Neural progenitor cell (in vitro differentiated cells): ENCODE results near the gene CORO6. TPM values are rescaled to one million over a fixed set of nuclear protein-coding genes. Genes with fewer than 3 reads are reported as not detected.

Experiments used
- DNase-seq: peaks from one replicate; pipeline ENCODE4 v3.0.0-alpha.2; 2016; ENCODE audit warnings: low spot score
- H2AFZ ChIP-seq: fragments of 200-600 bp; sonication (generic); replicated peaks from 2 replicates; pipeline ENCODE4 v1.6.1; 2016; ENCODE audit warnings: antibody characterized with exemption
- H3F3A ChIP-seq: fragments of 200-600 bp; sonication (generic); 2 replicates; pipeline ENCODE4 v1.6.1; 2016; ENCODE audit warnings: antibody characterized with exemption, low read depth
- H3K27ac ChIP-seq: fragments of 200-600 bp; sonication (generic); 2 replicates; pipeline ENCODE4 v1.5.1; 2016; ENCODE audit warnings: mild to moderate bottlenecking
- H3K27me3 ChIP-seq: fragments of 200-600 bp; sonication (generic); 2 replicates; pipeline ENCODE4 v1.6.1; 2016; ENCODE audit warnings: mild to moderate bottlenecking, moderate library complexity
- H3K36me3 ChIP-seq: fragments of 200-600 bp; sonication (generic); 2 replicates; pipeline ENCODE4 v1.5.1; 2016
- H3K4me1 ChIP-seq: fragments of 200-600 bp; sonication (generic); 2 replicates; pipeline ENCODE4 v1.6.1; 2016; ENCODE audit warnings: mixed run types
- H3K4me2 ChIP-seq: fragments of 200-600 bp; sonication (generic); 2 replicates; pipeline ENCODE4 v1.6.1; 2016
- H3K4me3 ChIP-seq: fragments of 200-600 bp; sonication (generic); 2 replicates; pipeline ENCODE4 v1.5.1; 2016
- H3K79me2 ChIP-seq: fragments of 200-600 bp; sonication (generic); 2 replicates; pipeline ENCODE4 v1.6.1; 2016; ENCODE audit warnings: low read depth
- H3K9ac ChIP-seq: fragments of 200-600 bp; sonication (generic); 2 replicates; pipeline ENCODE4 v1.6.1; 2016
- H3K9me3 ChIP-seq: fragments of 200-600 bp; sonication (generic); 2 replicates; pipeline ENCODE4 v1.5.1; 2016; ENCODE audit warnings: low read depth
- H4K20me1 ChIP-seq: fragments of 200-600 bp; sonication (generic); 2 replicates; pipeline ENCODE4 v1.6.1; 2016; ENCODE audit warnings: low read depth
- H3K27ac Mint-ChIP-seq: 3 replicates; pipeline ENCODE4 v1.8.0; 2021; ENCODE audit warnings: mixed read lengths
- H3K27me3 Mint-ChIP-seq: 2 replicates; pipeline ENCODE4 v1.8.0; 2022; ENCODE audit warnings: low read depth, mild to moderate bottlenecking, inconsistent platforms, moderate library complexity, mixed read lengths; ENCODE audit not compliant: insufficient read depth
- H3K36me3 Mint-ChIP-seq: 3 replicates; pipeline ENCODE4 v1.8.0; 2021; ENCODE audit warnings: mixed read lengths
- H3K4me1 Mint-ChIP-seq: 3 replicates; pipeline ENCODE4 v1.8.0; 2021; ENCODE audit warnings: mixed read lengths
- H3K4me3 Mint-ChIP-seq: 3 replicates; pipeline ENCODE4 v1.8.0; 2021; ENCODE audit warnings: mild to moderate bottlenecking, moderate library complexity, mixed read lengths
- H3K9me3 Mint-ChIP-seq: 3 replicates; pipeline ENCODE4 v1.8.0; 2020; ENCODE audit warnings: mixed read lengths
- CTCF ChIP-seq: fragments of 200-600 bp; sonication (generic); IDR thresholded peaks from 2 replicates; pipeline ENCODE4 v1.5.1; 2017; ENCODE audit warnings: antibody characterized with exemption, mild to moderate bottlenecking
- EZH2 ChIP-seq: fragments of 200-600 bp; sonication (generic); IDR thresholded peaks from 2 replicates; pipeline ENCODE4 v1.6.1; 2017; ENCODE audit warnings: antibody characterized with exemption, mild to moderate bottlenecking, moderate library complexity
- EZH2phosphoT487 ChIP-seq: fragments of 200-600 bp; sonication (generic); IDR thresholded peaks from 2 replicates; pipeline ENCODE4 v1.6.1; 2017; ENCODE audit warnings: antibody characterized with exemption
- total RNA-seq: library from RNA; depleted of rRNA; stranded (reverse); fragments of >200 nt; gene quantifications from 2 replicates; pipeline ENCODE4 v1.2.3, GENCODE V29; 2015; ENCODE audit warnings: low replicate concordance

The CORO6 gene
- total RNA-seq, 1 donor from 2014 or later, result 3.9 TPM

- Histone ChIP-seq H4K20me1 (no peaks in the 10 kb centered on the region), H3K4me1 (peaks cover 8% of the 10 kb centered on the region), H3K4me3 (no peak overlapping the region), H3K9me3 (no peaks in the 10 kb centered on the region), H3K27me3 (no peaks in the 10 kb centered on the region), H3F3A (peaks cover 5% of the 10 kb centered on the region), H3K9ac (no peak overlapping the region), H3K27ac (no peak overlapping the region), H2AFZ (no peak overlapping the region), H3K36me3 (no peaks in the 10 kb centered on the region), H3K79me2 (no peaks in the 10 kb centered on the region), H3K4me2 (no peak overlapping the region)
- TF ChIP-seq CTCF, result no peak
- TF ChIP-seq EZH2phosphoT487, result no peak
- no peak for TF ChIP-seq EZH2
- Mint-ChIP-seq H3K27me3 (peaks cover 2% of the 10 kb centered on the region), H3K9me3 (no peaks in the 10 kb centered on the region), H3K4me3 (no peak overlapping the region), H3K4me1 (peaks cover 21% of the 10 kb centered on the region), H3K36me3 (peaks cover 10% of the 10 kb centered on the region), H3K27ac (no peak overlapping the region)
- peak; percentile 2 for DNase-seq
Observed at GRCh38 chr17:29642171-29642611, 19.5 kb upstream of the CORO6 start.

GRCh38 chr17:29640981-29641642 is 18.4 kb upstream of the CORO6 start:
- H4K20me1 ChIP-seq, result no peaks in the 10 kb centered on the region
- H3K4me3 ChIP-seq, result no peak overlapping the region
- H3K36me3 ChIP-seq, result no peaks in the 10 kb centered on the region
- no peak for TF ChIP-seq EZH2
- no peak for TF ChIP-seq EZH2phosphoT487
- no peak for TF ChIP-seq CTCF
- Mint-ChIP-seq H3K27ac (no peak overlapping the region), H3K4me1 (peaks cover 21% of the 10 kb centered on the region), H3K36me3 (peaks cover 17% of the 10 kb centered on the region), H3K27me3 (peaks cover 2% of the 10 kb centered on the region), H3K4me3 (no peak overlapping the region), H3K9me3 (no peaks in the 10 kb centered on the region)
- no peak overlapping the region for H3K9ac ChIP-seq
- no peak for DNase-seq
- H3K4me1 ChIP-seq, result peaks cover 8% of the 10 kb centered on the region
- no peak overlapping the region for H3K4me2 ChIP-seq
- H3K79me2 ChIP-seq, result no peaks in the 10 kb centered on the region
- H3K27me3 ChIP-seq, result no peaks in the 10 kb centered on the region
- no peak overlapping the region for H2AFZ ChIP-seq
- no peaks in the 10 kb centered on the region for H3K9me3 ChIP-seq
- no peak overlapping the region for H3K27ac ChIP-seq
- H3F3A ChIP-seq, result peaks cover 5% of the 10 kb centered on the region

GRCh38 chr17:29640413-29640812 is 17.7 kb upstream of the CORO6 start:
- no peaks in the 10 kb centered on the region for H3K9me3 ChIP-seq
- no peak overlapping the region for H3K27ac ChIP-seq
- no peaks in the 10 kb centered on the region for H3K27me3 ChIP-seq
- H3K4me3 Mint-ChIP-seq, result no peak overlapping the region
- no peak overlapping the region for H3K27ac Mint-ChIP-seq
- no peak overlapping the region for H2AFZ ChIP-seq
- TF ChIP-seq EZH2, result no peak
- no peak for TF ChIP-seq CTCF
- no peak for TF ChIP-seq EZH2phosphoT487
- H3K36me3 ChIP-seq, result no peaks in the 10 kb centered on the region
- H3K4me3 ChIP-seq, result no peak overlapping the region
- H3K4me2 ChIP-seq, result no peak overlapping the region
- H4K20me1 ChIP-seq, result no peaks in the 10 kb centered on the region
- peaks cover 21% of the 10 kb centered on the region for H3K4me1 Mint-ChIP-seq
- DNase-seq, result no peak
- H3K4me1 ChIP-seq, result peaks cover 8% of the 10 kb centered on the region
- H3K79me2 ChIP-seq, result no peaks in the 10 kb centered on the region
- no peaks in the 10 kb centered on the region for H3K9me3 Mint-ChIP-seq
- H3K27me3 Mint-ChIP-seq, result peaks cover 2% of the 10 kb centered on the region
- peaks cover 20% of the 10 kb centered on the region for H3K36me3 Mint-ChIP-seq
- H3K9ac ChIP-seq, result no peak overlapping the region
- H3F3A ChIP-seq, result peaks cover 5% of the 10 kb centered on the region
